H1 (cell line): ENCODE measurements around the gene XPO5. TPM values are rescaled to one million over a fixed set of nuclear protein-coding genes. Genes with fewer than 3 reads are reported as not detected.

Source experiments
- ATF3 ChIP-seq: IDR thresholded peaks from 2 replicates; pipeline ENCODE4 v1.6.1; 2011; ENCODE audit warnings: low read depth, mild to moderate bottlenecking, low read length; ENCODE audit not compliant: insufficient read depth
- BACH1 ChIP-seq: IDR thresholded peaks from 2 replicates; pipeline ENCODE4 v1.6.1; 2012; ENCODE audit warnings: low read length, improper control_type of control experiment
- BCL11A ChIP-seq, 2 experiments: IDR thresholded peaks; one replicate each; pipeline ENCODE4 v1.6.1; 2011; ENCODE audit warnings: low read depth in 2 of 2, low read length in 2 of 2, mild to moderate bottlenecking in 2 of 2
- CHD2 ChIP-seq: IDR thresholded peaks from 2 replicates; pipeline ENCODE4 v1.6.1; 2012; ENCODE audit warnings: low read length, improper control_type of control experiment
- CREB1 ChIP-seq: IDR thresholded peaks from 2 replicates; pipeline ENCODE4 v1.6.1; 2012; ENCODE audit warnings: inconsistent platforms
- EP300 ChIP-seq, 2 experiments: IDR thresholded peaks; 1 replicate in 1 of 2; 2 replicates in 1 of 2; pipeline ENCODE4 v1.6.1; 2011 to 2012; ENCODE audit warnings: low read depth in 2 of 2, low read length in 2 of 2, mild to moderate bottlenecking in 2 of 2, borderline replicate concordance in 1 of 2, inconsistent platforms in 1 of 2, moderate library complexity in 1 of 2
- FOSL1 ChIP-seq: IDR thresholded peaks from 2 replicates; pipeline ENCODE4 v1.6.1; 2011; ENCODE audit warnings: mild to moderate bottlenecking, low read depth, low read length, moderate library complexity; ENCODE audit not compliant: insufficient read depth
- HDAC6 ChIP-seq: IDR thresholded peaks from one replicate; pipeline ENCODE4 v1.7.1; 2012; ENCODE audit warnings: low read depth, mild to moderate bottlenecking, inconsistent platforms, low read length, moderate library complexity
- JUN ChIP-seq: IDR thresholded peaks from 2 replicates; pipeline ENCODE4 v1.6.1; 2011; ENCODE audit warnings: low read depth, mild to moderate bottlenecking, improper control_type of control experiment, low read length
- KDM1A ChIP-seq: fragments of 200-600, 300-600 bp; sonication (generic); IDR thresholded peaks from 2 replicates; pipeline ENCODE4 v1.7.1; 2016; ENCODE audit warnings: mild to moderate bottlenecking, low read length, borderline replicate concordance
- KDM5A ChIP-seq: fragments of 200-600 bp; IDR thresholded peaks from 2 replicates; pipeline ENCODE4 v1.7.1; 2012; ENCODE audit warnings: mild to moderate bottlenecking, low read length, inconsistent platforms, mixed read lengths
- MAX ChIP-seq: IDR thresholded peaks from 2 replicates; pipeline ENCODE4 v1.6.1; 2012; ENCODE audit warnings: inconsistent platforms
- PHF8 ChIP-seq: fragments of 200-600 bp; sonication (generic); conservative IDR thresholded peaks from 2 replicates; pipeline ENCODE4 v1.7.1; 2012; ENCODE audit warnings: low read depth, mild to moderate bottlenecking, inconsistent platforms, low read length, moderate library complexity
- POLR2A ChIP-seq, 2 experiments: IDR thresholded peaks; 1 replicate in 1 of 2; 2 replicates in 1 of 2; pipeline ENCODE4 v1.6.1; 2011; ENCODE audit warnings: low read depth in 2 of 2, low read length in 2 of 2, mild to moderate bottlenecking in 2 of 2; ENCODE audit errors: control extremely low read depth in 1 of 2
- POLR2AphosphoS5 ChIP-seq: IDR thresholded peaks from 2 replicates; pipeline ENCODE4 v1.6.1; 2011; ENCODE audit warnings: low read depth, low read length
- RAD21 ChIP-seq, 2 experiments: IDR thresholded peaks in 1 of 2; conservative IDR thresholded peaks in 1 of 2; 2 replicates each; pipeline ENCODE4 v1.6.1; 2011; ENCODE audit warnings: low read depth in 2 of 2, low read length in 2 of 2, improper control_type of control experiment in 1 of 2, inconsistent platforms in 1 of 2, mild to moderate bottlenecking in 1 of 2, moderate library complexity in 1 of 2
- SIN3A ChIP-seq, 2 experiments: IDR thresholded peaks in 1 of 2; conservative IDR thresholded peaks in 1 of 2; 2 replicates each; pipeline ENCODE4 v1.6.1; 2011 to 2012; ENCODE audit warnings: low read length in 2 of 2, improper control_type of control experiment in 1 of 2, low read depth in 1 of 2, mild to moderate bottlenecking in 1 of 2
- TAF1 ChIP-seq: IDR thresholded peaks from 2 replicates; pipeline ENCODE4 v1.6.1; 2011; ENCODE audit warnings: mild to moderate bottlenecking, low read depth, low read length
- TAF7 ChIP-seq: optimal IDR thresholded peaks from 2 replicates; pipeline ENCODE3; 2011; ENCODE audit warnings: low read depth, mild to moderate bottlenecking, inconsistent platforms, low read length, moderate library complexity, borderline replicate concordance
- TBP ChIP-seq: IDR thresholded peaks from 2 replicates; pipeline ENCODE4 v1.6.1; 2011; ENCODE audit warnings: low read depth, low read length, improper control_type of control experiment
- TEAD4 ChIP-seq: IDR thresholded peaks from 2 replicates; pipeline ENCODE4 v1.6.1; 2012; ENCODE audit warnings: low read depth, low read length, inconsistent platforms, mixed read lengths
- YY1 ChIP-seq: IDR thresholded peaks from 2 replicates; pipeline ENCODE4 v1.6.1; 2011; ENCODE audit warnings: low read depth, mild to moderate bottlenecking, low read length
- polyA plus RNA-seq, 7 experiments: library from polyadenylated mRNA; depleted of rRNA in 3 of 7; stranded (reverse) in 5 of 7; unstranded in 2 of 7; fragments of >200 nt in 5 of 7; fragments of 200-250 nt in 2 of 7; gene quantifications; 1 replicate in 5 of 7; 2 replicates in 1 of 7; 4 replicates in 1 of 7; pipeline versions ENCODE4 v1.2.1 to v1.2.3, GENCODE V29; 2011 to 2013; ENCODE audit warnings: missing spikeins in 2 of 7, mixed read lengths in 2 of 7
- total RNA-seq: library from RNA; stranded (reverse); fragmentation: NEBNext Ultra II Directional; extraction: Animal tissue kit (Norgen Biotek cat#: 25700); gene quantifications from 2 replicates; pipeline ENCODE4 v1.2.1, GENCODE V29; 2021

XPO5 gene
- total and polyA plus RNA-seq, 2 of the 8 experiments (the other 6 are each of a cell fraction or from before 2014, with no cell fraction given): 80.6 to 95.7 TPM

DNA sequence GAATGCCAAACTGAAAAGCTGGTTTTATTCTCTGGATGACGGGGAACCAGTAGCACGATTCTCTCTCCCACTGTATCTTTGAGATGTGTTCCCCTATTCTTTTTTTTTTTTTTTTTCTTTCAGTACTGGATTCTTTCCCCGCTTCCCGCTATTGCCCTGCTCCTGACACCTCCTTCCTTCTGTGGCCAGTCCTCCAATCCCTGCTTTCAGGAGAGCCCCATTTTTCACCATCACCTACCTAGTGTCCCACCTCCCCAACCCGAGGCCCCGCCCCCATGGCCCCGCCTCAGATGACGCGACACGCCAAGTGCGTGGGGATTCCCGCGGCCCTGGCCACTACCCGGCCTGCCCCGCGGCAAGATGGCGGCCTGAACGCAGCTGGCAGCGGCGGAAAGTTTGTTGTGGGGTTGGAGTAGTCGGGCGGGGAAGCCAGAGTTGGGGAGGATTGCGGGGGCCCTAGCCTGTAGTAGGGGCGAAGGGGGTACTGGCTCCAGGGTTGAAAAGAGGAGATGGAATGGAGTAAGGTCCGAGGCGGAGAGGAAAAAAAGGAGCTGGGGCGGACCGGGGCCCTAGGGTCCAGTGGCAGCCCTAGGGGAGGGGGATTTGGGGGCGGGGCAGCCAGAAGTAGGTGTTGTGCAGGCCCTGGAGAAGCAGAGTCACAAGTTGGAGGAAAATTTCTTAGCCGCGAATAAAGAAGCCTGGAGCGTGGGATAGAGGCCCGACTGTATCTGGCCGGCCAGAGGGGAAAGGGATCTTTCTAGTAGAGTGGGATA lies 98.4 kb downstream of the XPO5 start, which contains the start of gene TJAP1 (continued):
- TF ChIP-seq FOSL1 (no peak), SIN3A (conservative IDR thresholded peaks at IDR 0.05 in 1 of 2, IDR thresholded peaks at IDR 0.05 in 1 of 2; ENCODE audit: low read depth in 1 of 2, low read length in 2 of 2) (peak in 1 of 2 experiments; percentile 60; a peak in 2 of 4 replicates), TEAD4 (no peak), BACH1 (peak; percentile 46; the same call in 1 of the 2 replicates), JUN (no peak), PHF8 (peak; percentile 98), CHD2 (peak; percentile 36; the same call in 1 of the 2 replicates), KDM1A (no peak), POLR2A (IDR thresholded peaks at IDR 0.05; ENCODE audit: control extremely low read depth in 1 of 2, low read depth in 2 of 2, low read length in 2 of 2) (peak; percentile 92 to 97), BCL11A (IDR thresholded peaks at IDR 0.05; ENCODE audit: low read depth in 2 of 2, low read length in 2 of 2) (no peak), KDM5A (peak; percentile 93), YY1 (peak; percentile 96), TBP (peak; percentile 88), EP300 (IDR thresholded peaks at IDR 0.05; ENCODE audit: borderline replicate concordance in 1 of 2, low read depth in 2 of 2, low read length in 2 of 2) (peak in 1 of 2 experiments; percentile 69; a peak in 2 of 3 replicates), POLR2AphosphoS5 (peak; percentile 96), HDAC6 (no peak), ATF3 (no peak), TAF1 (peak; percentile 96), TAF7 (peak; percentile 92), RAD21 (IDR thresholded peaks at IDR 0.05 in 1 of 2, conservative IDR thresholded peaks at IDR 0.05 in 1 of 2; ENCODE audit: low read depth in 2 of 2, low read length in 2 of 2) (no peak), CREB1 (peak; percentile 85), MAX (peak; percentile 44; the same call in 1 of the 2 replicates)
